ENCODE measurements around the gene ZNF429. TPM values are rescaled to one million over a fixed set of nuclear protein-coding genes. Genes with fewer than 3 reads are reported as not detected.

Gene ZNF429
- 0.66 and 5.2 TPM in 2 replicates for total RNA-seq (2014; rRNA removed)
- percentile 46 among the genes with signal in this experiment for Bru-seq, nascent RNA
- percentile 42 among the genes with signal in this experiment for BruChase-seq, experiment 1, labeled RNA remaining after a 6-hour chase
- percentile 51 among the genes with signal in this experiment for BruChase-seq, experiment 2, labeled RNA remaining after a 2-hour chase
- long read RNA-seq, partial matches to known transcripts, result 1 of 10 reads
- long read RNA-seq, other reads (novel, unspliced or antisense), result 7 of 10 reads

DNA sequence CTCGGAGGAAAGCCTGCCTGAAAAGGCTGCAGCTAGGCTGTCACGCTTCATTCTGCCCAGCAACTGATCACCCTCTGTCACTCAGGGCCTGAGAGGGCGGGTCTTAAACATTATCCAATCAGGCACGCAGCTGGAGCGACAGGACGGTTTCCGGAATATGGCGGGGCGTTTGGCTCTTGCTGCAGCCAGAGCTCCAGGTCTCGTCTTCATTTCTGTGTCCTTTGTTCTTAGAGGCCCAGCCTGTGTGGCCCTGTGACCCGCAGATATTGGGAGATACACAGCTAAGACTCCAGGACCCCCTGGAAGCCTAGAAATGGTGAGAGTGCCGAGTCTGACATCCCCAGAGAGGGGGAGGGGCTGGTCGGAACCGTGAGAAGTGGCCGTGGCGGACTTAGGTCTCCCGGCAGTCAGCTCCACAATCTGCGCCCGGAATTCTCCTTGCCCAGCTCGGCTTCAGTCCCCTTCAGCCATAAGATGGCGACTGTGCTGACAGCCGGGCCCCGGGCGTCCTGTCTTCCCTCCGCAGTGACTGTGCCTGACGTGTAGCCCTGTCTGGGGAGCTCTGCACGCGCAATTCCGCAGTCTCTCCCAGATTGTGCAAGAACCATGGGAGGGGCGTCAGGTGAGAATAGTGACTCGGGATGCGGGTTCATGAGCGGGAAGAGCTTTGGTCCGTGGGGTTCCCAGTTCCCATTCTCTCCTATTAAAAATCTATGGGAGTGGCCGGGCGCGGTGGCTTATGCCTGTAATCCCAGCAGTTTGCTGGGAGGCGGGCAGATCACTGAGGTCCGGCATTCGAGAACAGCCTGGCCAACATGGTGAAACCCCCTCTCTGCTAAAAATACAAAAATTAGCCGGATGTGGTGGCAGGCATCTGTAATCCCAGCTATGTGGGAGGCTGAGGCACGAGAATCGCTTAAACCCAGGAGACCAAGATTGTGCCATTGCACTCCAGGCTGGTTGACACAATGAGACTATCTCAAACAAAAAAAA, at the start of gene ZNF429:
Gene ZNF429, plus strand, starts transcription at position 144 of the 993 bp plus-strand sequence. Its CDS starts 170 bp downstream, at position 314.
- Histone ChIP-seq H3K9me3 (ENCODE audit: low read length) (0 out of 2 replicates have a peak, but pooled peaks cover 20% of the 10 kb centered on the region), H3K4me2 (ENCODE audit: low read length) (peak within 1 kb of the TSS; percentile 77), H3K9me2 (replicated peaks; ENCODE audit: low read length) (no peaks in the 10 kb centered on the region), H2AFZ (ENCODE audit: low read length) (peak within 1 kb of the TSS; percentile 93), H3F3A (ENCODE audit: low read length, unreplicated experiment) (no peaks in the 10 kb centered on the region), H3K27ac (ENCODE audit: low read length) (peak within 1 kb of the TSS; percentile 65), H3K9ac (ENCODE audit: low read length) (peak within 1 kb of the TSS; percentile 82), H4K20me1 (ENCODE audit: low read length) (no peaks in the 10 kb centered on the region), H3K36me3 (ENCODE audit: low read depth, low read length) (peaks cover 12% of the 10 kb centered on the region; the same call in 1 of the 2 replicates), H3K27me3 (ENCODE audit: low read length) (no peaks in the 10 kb centered on the region), H3K4me1 (ENCODE audit: insufficient read depth, low read length) (no peaks in the 10 kb centered on the region; the same call in 1 of the 2 replicates), H3K4me3 (ENCODE audit: low read length) (peak within 1 kb of the TSS; percentile 77), H3K79me2 (ENCODE audit: low read length) (0 out of 2 replicates have a peak, but pooled peaks cover 4% of the 10 kb centered on the region)
- ChIA-PET CTCF (no interaction called here), POLR2A (ENCODE audit: unreplicated experiment) (interaction anchor here (0.6 to 0.7 kb wide), 2 partner anchors 181 to 454 kb away, joined by 3 to 9 read pairs; no protein-coding TSS in a partner anchor)
- peak; percentile 76 for DNase-seq
- ATAC-seq, result peak; percentile 99
- TF ChIP-seq, protein P1, sequence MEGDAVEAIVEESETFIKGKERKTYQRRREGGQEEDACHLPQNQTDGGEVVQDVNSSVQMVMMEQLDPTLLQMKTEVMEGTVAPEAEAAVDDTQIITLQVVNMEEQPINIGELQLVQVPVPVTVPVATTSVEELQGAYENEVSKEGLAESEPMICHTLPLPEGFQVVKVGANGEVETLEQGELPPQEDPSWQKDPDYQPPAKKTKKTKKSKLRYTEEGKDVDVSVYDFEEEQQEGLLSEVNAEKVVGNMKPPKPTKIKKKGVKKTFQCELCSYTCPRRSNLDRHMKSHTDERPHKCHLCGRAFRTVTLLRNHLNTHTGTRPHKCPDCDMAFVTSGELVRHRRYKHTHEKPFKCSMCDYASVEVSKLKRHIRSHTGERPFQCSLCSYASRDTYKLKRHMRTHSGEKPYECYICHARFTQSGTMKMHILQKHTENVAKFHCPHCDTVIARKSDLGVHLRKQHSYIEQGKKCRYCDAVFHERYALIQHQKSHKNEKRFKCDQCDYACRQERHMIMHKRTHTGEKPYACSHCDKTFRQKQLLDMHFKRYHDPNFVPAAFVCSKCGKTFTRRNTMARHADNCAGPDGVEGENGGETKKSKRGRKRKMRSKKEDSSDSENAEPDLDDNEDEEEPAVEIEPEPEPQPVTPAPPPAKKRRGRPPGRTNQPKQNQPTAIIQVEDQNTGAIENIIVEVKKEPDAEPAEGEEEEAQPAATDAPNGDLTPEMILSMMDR (conservative IDR thresholded peaks at IDR 0.05; ENCODE audit: low read depth, low read length), result no peak
- TF ChIP-seq EZH2phosphoT487 (IDR thresholded peaks at IDR 0.05; ENCODE audit: borderline replicate concordance, low read length) (no peak), EZH2 (IDR thresholded peaks at IDR 0.05; ENCODE audit: low read length, unreplicated experiment) (no peak)
- intact Hi-C loops (cut with micrococcal nuclease), result no loop called here
- BruUV-seq (replicated peaks), result TSS peak; percentile 84

DNA sequence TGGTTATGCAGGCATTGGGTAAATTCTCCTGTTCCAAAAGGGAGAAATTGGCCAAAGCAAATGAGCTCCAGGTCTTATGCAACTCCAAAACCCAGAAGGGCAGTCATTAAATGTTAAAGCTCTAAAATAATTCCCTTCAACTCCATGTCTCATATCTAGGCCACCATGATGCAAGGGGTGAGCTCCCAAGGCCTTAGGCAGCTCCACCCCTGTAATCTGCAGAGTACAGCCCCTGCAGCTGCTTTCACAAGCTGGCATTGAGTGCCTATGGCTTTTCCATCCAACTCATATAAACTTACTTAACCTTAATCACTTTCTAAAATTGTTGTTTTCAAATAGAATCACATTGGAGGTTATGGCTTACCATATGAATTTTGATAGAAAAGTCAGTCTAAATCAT, 44.7 kb upstream of the ZNF429 start:
- no TSS peak for BruUV-seq (replicated peaks)
- no peaks in the 10 kb centered on the region for H3K9me2 ChIP-seq (replicated peaks; ENCODE audit: low read length)
- intact Hi-C loops (cut with micrococcal nuclease), result no loop called here

More for the DNA sequence above, 44.7 kb upstream of the ZNF429 start:
- Histone ChIP-seq H3K4me1 (ENCODE audit: insufficient read depth, low read length) (no peaks in the 10 kb centered on the region), H4K20me1 (ENCODE audit: low read length) (no peaks in the 10 kb centered on the region), H3K79me2 (ENCODE audit: low read length) (no peaks in the 10 kb centered on the region), H3K4me3 (ENCODE audit: low read length) (no peak overlapping the region), H3K27me3 (ENCODE audit: low read length) (no peaks in the 10 kb centered on the region), H3K27ac (ENCODE audit: low read length) (no peak overlapping the region), H2AFZ (ENCODE audit: low read length) (no peak overlapping the region), H3K36me3 (ENCODE audit: low read depth, low read length) (no peaks in the 10 kb centered on the region; the same call in 1 of the 2 replicates), H3K4me2 (ENCODE audit: low read length) (no peak overlapping the region), H3K9ac (ENCODE audit: low read length) (no peak overlapping the region), H3F3A (ENCODE audit: low read length, unreplicated experiment) (no peaks in the 10 kb centered on the region), H3K9me3 (ENCODE audit: low read length) (peaks cover 18% of the 10 kb centered on the region; the same call in 1 of the 2 replicates)
- ChIA-PET CTCF (no interaction called here), POLR2A (ENCODE audit: unreplicated experiment) (no interaction called here)
- DNase-seq (no peak), ATAC-seq (no peak)
- TF ChIP-seq, protein P1 (conservative IDR thresholded peaks at IDR 0.05; ENCODE audit: low read depth, low read length), result no peak
- TF ChIP-seq EZH2phosphoT487 (IDR thresholded peaks at IDR 0.05; ENCODE audit: borderline replicate concordance, low read length), result no peak
- TF ChIP-seq EZH2 (IDR thresholded peaks at IDR 0.05; ENCODE audit: low read length, unreplicated experiment), result no peak
